ENCODE results near the gene NRP2.

DNA sequence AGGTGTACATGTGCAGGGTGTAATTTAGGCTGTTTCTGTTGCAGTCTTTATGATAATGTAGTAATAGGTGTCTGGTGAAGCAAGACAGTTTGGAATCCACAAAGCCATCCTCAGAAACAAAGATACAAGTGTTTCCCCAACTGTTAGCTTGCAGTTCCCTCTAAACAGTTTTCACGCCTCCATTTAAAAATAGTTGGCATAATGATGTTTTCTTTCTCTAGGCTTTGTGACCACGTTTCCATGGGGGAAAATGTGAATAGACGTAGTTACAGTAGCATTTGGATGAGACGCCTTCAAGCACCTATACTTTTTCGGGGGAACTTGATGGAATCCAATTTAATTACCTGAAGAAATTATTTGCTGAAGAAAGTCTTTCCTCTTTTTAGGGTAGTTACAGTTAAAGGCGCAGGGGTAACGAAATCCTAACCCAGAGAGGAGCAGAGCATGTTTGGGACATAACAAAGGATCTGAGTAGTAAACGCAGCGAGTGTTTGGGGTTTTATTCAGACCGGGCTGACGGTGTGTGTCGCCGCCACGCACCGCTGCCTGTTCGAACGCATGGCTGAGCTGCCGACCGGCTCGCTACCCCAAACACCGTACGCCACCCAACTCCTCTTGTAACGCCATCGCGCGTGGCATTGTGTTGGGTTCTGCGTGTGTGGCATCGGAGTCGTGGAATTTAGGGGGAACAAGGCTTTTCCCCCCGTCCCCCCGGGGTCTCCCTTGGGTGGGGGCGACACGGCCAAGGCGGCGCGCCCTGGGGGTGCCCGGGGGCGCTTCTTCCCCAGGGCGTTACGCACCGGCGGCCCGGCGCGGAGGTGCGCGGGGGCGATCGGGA lies 681 bp upstream of the NRP2 start:
- TF ChIP-seq MAX (IDR thresholded peaks at IDR 0.05), result no peak
- TF ChIP-seq, protein P1, sequence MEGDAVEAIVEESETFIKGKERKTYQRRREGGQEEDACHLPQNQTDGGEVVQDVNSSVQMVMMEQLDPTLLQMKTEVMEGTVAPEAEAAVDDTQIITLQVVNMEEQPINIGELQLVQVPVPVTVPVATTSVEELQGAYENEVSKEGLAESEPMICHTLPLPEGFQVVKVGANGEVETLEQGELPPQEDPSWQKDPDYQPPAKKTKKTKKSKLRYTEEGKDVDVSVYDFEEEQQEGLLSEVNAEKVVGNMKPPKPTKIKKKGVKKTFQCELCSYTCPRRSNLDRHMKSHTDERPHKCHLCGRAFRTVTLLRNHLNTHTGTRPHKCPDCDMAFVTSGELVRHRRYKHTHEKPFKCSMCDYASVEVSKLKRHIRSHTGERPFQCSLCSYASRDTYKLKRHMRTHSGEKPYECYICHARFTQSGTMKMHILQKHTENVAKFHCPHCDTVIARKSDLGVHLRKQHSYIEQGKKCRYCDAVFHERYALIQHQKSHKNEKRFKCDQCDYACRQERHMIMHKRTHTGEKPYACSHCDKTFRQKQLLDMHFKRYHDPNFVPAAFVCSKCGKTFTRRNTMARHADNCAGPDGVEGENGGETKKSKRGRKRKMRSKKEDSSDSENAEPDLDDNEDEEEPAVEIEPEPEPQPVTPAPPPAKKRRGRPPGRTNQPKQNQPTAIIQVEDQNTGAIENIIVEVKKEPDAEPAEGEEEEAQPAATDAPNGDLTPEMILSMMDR (IDR thresholded peaks at IDR 0.05; ENCODE audit: low read depth, low read length, missing input control), result no peak
- TF ChIP-seq, protein P2, sequence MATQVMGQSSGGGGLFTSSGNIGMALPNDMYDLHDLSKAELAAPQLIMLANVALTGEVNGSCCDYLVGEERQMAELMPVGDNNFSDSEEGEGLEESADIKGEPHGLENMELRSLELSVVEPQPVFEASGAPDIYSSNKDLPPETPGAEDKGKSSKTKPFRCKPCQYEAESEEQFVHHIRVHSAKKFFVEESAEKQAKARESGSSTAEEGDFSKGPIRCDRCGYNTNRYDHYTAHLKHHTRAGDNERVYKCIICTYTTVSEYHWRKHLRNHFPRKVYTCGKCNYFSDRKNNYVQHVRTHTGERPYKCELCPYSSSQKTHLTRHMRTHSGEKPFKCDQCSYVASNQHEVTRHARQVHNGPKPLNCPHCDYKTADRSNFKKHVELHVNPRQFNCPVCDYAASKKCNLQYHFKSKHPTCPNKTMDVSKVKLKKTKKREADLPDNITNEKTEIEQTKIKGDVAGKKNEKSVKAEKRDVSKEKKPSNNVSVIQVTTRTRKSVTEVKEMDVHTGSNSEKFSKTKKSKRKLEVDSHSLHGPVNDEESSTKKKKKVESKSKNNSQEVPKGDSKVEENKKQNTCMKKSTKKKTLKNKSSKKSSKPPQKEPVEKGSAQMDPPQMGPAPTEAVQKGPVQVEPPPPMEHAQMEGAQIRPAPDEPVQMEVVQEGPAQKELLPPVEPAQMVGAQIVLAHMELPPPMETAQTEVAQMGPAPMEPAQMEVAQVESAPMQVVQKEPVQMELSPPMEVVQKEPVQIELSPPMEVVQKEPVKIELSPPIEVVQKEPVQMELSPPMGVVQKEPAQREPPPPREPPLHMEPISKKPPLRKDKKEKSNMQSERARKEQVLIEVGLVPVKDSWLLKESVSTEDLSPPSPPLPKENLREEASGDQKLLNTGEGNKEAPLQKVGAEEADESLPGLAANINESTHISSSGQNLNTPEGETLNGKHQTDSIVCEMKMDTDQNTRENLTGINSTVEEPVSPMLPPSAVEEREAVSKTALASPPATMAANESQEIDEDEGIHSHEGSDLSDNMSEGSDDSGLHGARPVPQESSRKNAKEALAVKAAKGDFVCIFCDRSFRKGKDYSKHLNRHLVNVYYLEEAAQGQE (IDR thresholded peaks at IDR 0.05), result no peak
